ENCODE results near the gene PBX3.

- TF ChIP-seq POLR2A (IDR thresholded peaks at IDR 0.05): no peak
- no peak for TF ChIP-seq CTCF (IDR thresholded peaks at IDR 0.05)
These were observed 245.4 kb downstream of the PBX3 start for GRCh38 chr9:125992557-125992956.

Measured in ovary (tissue), 3 donors.